WTC11 (cell line): ENCODE measurements around the gene TSEN54.

Experiments
- CREM ChIP-seq: sonication (generic); formaldehyde crosslinking; IDR thresholded peaks from 2 replicates; pipeline ENCODE4 v1.8.1; 2022; ENCODE audit warnings: mild to moderate bottlenecking, missing genetic modification reagents, moderate library complexity
- NFYB ChIP-seq: sonication (generic); formaldehyde crosslinking; conservative IDR thresholded peaks from 2 replicates; pipeline ENCODE4 v1.8.0; 2022; ENCODE audit warnings: low read depth, missing genetic modification reagents
- TF ChIP-seq, protein P1 (sequence below): sonication (generic); formaldehyde crosslinking; conservative IDR thresholded peaks from 2 replicates; pipeline ENCODE4 v1.8.1; 2023; ENCODE audit warnings: mild to moderate bottlenecking, low read depth, missing genetic modification reagents, moderate library complexity
- TF ChIP-seq, protein P2 (sequence below): fragments of 200-600 bp; IDR thresholded peaks from 2 replicates; pipeline ENCODE4 v1.8.0; 2022; ENCODE audit warnings: antibody characterized with exemption
- TF ChIP-seq, protein P3 (sequence below): sonication (generic); formaldehyde crosslinking; IDR thresholded peaks from 2 replicates; pipeline ENCODE4 v1.8.1; 2023; ENCODE audit warnings: mild to moderate bottlenecking, missing genetic modification reagents, borderline replicate concordance
- TF ChIP-seq, protein P4 (sequence below): sonication (generic); formaldehyde crosslinking; IDR thresholded peaks from 2 replicates; pipeline ENCODE4 v1.8.1; 2023; ENCODE audit warnings: mild to moderate bottlenecking, moderate library complexity, missing genetic modification reagents
- TF ChIP-seq, protein P5 (sequence below): sonication (generic); formaldehyde crosslinking; IDR thresholded peaks from 2 replicates; pipeline ENCODE4 v1.8.0; 2022; ENCODE audit warnings: mild to moderate bottlenecking, missing genetic modification reagents

DNA sequence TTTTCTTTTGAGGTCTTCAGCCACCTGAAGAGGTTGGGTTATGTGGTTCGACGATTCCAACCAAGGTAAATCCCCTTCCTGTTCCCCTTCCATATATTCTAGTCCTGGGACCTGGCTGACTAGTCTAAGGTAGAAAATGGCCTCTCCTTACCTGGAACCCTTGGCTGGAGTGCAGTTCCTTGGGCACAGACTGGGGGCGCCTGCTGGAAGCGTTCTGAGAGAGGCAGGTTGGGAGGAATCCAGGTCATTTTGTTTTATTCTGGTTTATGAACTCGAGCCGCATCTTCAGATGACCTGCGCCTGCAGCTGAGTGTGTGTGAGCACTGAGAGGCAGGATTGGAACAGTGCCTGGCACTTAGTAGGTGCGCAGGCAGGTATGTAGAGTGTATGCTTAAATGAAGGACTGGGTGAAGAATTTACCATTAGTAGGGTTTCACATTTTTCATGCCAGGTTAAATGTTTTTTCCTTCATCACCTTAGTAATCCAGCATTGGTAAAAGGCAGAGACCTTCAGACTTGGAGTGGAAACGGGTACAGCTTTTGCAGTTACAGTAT lies 2.7 kb downstream of the TSEN54 start:
- TF ChIP-seq NFYB (CRISPR knock-in tag) = no peak
- TF ChIP-seq, protein P1, sequence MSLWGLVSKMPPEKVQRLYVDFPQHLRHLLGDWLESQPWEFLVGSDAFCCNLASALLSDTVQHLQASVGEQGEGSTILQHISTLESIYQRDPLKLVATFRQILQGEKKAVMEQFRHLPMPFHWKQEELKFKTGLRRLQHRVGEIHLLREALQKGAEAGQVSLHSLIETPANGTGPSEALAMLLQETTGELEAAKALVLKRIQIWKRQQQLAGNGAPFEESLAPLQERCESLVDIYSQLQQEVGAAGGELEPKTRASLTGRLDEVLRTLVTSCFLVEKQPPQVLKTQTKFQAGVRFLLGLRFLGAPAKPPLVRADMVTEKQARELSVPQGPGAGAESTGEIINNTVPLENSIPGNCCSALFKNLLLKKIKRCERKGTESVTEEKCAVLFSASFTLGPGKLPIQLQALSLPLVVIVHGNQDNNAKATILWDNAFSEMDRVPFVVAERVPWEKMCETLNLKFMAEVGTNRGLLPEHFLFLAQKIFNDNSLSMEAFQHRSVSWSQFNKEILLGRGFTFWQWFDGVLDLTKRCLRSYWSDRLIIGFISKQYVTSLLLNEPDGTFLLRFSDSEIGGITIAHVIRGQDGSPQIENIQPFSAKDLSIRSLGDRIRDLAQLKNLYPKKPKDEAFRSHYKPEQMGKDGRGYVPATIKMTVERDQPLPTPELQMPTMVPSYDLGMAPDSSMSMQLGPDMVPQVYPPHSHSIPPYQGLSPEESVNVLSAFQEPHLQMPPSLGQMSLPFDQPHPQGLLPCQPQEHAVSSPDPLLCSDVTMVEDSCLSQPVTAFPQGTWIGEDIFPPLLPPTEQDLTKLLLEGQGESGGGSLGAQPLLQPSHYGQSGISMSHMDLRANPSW = no peak
- TF ChIP-seq, protein P2, sequence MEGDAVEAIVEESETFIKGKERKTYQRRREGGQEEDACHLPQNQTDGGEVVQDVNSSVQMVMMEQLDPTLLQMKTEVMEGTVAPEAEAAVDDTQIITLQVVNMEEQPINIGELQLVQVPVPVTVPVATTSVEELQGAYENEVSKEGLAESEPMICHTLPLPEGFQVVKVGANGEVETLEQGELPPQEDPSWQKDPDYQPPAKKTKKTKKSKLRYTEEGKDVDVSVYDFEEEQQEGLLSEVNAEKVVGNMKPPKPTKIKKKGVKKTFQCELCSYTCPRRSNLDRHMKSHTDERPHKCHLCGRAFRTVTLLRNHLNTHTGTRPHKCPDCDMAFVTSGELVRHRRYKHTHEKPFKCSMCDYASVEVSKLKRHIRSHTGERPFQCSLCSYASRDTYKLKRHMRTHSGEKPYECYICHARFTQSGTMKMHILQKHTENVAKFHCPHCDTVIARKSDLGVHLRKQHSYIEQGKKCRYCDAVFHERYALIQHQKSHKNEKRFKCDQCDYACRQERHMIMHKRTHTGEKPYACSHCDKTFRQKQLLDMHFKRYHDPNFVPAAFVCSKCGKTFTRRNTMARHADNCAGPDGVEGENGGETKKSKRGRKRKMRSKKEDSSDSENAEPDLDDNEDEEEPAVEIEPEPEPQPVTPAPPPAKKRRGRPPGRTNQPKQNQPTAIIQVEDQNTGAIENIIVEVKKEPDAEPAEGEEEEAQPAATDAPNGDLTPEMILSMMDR = no peak
- TF ChIP-seq, protein P3, sequence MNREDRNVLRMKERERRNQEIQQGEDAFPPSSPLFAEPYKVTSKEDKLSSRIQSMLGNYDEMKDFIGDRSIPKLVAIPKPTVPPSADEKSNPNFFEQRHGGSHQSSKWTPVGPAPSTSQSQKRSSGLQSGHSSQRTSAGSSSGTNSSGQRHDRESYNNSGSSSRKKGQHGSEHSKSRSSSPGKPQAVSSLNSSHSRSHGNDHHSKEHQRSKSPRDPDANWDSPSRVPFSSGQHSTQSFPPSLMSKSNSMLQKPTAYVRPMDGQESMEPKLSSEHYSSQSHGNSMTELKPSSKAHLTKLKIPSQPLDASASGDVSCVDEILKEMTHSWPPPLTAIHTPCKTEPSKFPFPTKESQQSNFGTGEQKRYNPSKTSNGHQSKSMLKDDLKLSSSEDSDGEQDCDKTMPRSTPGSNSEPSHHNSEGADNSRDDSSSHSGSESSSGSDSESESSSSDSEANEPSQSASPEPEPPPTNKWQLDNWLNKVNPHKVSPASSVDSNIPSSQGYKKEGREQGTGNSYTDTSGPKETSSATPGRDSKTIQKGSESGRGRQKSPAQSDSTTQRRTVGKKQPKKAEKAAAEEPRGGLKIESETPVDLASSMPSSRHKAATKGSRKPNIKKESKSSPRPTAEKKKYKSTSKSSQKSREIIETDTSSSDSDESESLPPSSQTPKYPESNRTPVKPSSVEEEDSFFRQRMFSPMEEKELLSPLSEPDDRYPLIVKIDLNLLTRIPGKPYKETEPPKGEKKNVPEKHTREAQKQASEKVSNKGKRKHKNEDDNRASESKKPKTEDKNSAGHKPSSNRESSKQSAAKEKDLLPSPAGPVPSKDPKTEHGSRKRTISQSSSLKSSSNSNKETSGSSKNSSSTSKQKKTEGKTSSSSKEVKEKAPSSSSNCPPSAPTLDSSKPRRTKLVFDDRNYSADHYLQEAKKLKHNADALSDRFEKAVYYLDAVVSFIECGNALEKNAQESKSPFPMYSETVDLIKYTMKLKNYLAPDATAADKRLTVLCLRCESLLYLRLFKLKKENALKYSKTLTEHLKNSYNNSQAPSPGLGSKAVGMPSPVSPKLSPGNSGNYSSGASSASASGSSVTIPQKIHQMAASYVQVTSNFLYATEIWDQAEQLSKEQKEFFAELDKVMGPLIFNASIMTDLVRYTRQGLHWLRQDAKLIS = no peak
- TF ChIP-seq, protein P4, sequence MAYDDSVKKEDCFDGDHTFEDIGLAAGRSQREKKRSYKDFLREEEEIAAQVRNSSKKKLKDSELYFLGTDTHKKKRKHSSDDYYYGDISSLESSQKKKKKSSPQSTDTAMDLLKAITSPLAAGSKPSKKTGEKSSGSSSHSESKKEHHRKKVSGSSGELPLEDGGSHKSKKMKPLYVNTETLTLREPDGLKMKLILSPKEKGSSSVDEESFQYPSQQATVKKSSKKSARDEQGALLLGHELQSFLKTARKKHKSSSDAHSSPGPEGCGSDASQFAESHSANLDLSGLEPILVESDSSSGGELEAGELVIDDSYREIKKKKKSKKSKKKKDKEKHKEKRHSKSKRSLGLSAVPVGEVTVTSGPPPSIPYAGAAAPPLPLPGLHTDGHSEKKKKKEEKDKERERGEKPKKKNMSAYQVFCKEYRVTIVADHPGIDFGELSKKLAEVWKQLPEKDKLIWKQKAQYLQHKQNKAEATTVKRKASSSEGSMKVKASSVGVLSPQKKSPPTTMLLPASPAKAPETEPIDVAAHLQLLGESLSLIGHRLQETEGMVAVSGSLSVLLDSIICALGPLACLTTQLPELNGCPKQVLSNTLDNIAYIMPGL (CRISPR knock-in tag) = no peak
- no peak for TF ChIP-seq CREM
- TF ChIP-seq, protein P5, sequence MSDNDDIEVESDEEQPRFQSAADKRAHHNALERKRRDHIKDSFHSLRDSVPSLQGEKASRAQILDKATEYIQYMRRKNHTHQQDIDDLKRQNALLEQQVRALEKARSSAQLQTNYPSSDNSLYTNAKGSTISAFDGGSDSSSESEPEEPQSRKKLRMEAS = no peak
